ENCODE measurements around the gene AQP9.

AQP9 gene

GRCh38 chr15:58141894-58142293 lies 3.7 kb downstream of the AQP9 start:
- no peak for DNase-seq (ENCODE audit: low spot score)

- DNase-seq (ENCODE audit: low spot score) = no peak
These were observed 4.8 kb downstream of the AQP9 start for GRCh38 chr15:58142827-58143461.

GRCh38 chr15:58145606-58146005 lies 7.4 kb downstream of the AQP9 start:
- no peak for DNase-seq (ENCODE audit: low spot score)

GRCh38 chr15:58146211-58146610 lies 8.0 kb downstream of the AQP9 start:
- DNase-seq (ENCODE audit: low spot score) = no peak

- peak; percentile 35 for DNase-seq (ENCODE audit: low spot score)
These were observed 8.6 kb downstream of the AQP9 start for GRCh38 chr15:58146749-58147148.

- no peak for DNase-seq (ENCODE audit: low spot score)
These were observed 9.0 kb downstream of the AQP9 start for GRCh38 chr15:58147171-58147611.

- DNase-seq (ENCODE audit: low spot score) = no peak
These were observed 9.9 kb downstream of the AQP9 start for GRCh38 chr15:58148120-58148519.

- DNase-seq (ENCODE audit: low spot score) = no peak
These were observed 10.7 kb downstream of the AQP9 start for GRCh38 chr15:58148633-58149445.

GRCh38 chr15:58154769-58155168 lies 16.6 kb downstream of the AQP9 start:
- DNase-seq (ENCODE audit: low spot score) = no peak

GRCh38 chr15:58159827-58160386 lies 21.7 kb downstream of the AQP9 start:
- DNase-seq (ENCODE audit: low spot score) = no peak

- DNase-seq (ENCODE audit: low spot score) = no peak
These were observed 23.3 kb downstream of the AQP9 start for GRCh38 chr15:58161436-58161930.

- DNase-seq (ENCODE audit: low spot score) = no peak
These were observed 25.8 kb downstream of the AQP9 start for GRCh38 chr15:58163985-58164384.

- DNase-seq (ENCODE audit: low spot score) = no peak
These were observed 26.7 kb downstream of the AQP9 start for GRCh38 chr15:58164926-58165325.

GRCh38 chr15:58165661-58166060 lies 27.5 kb downstream of the AQP9 start:
- no peak for DNase-seq (ENCODE audit: low spot score)

- DNase-seq (ENCODE audit: low spot score) = no peak
These were observed 29.0 kb downstream of the AQP9 start for GRCh38 chr15:58167095-58167691.

GRCh38 chr15:58169934-58170333 lies 31.8 kb downstream of the AQP9 start:
- DNase-seq (ENCODE audit: low spot score) = no peak

GRCh38 chr15:58171476-58172061 lies 33.4 kb downstream of the AQP9 start:
- DNase-seq (ENCODE audit: low spot score) = no peak

- no peak for DNase-seq (ENCODE audit: low spot score)
These were observed 36.5 kb downstream of the AQP9 start for GRCh38 chr15:58174709-58175108.

GRCh38 chr15:58175955-58176354 lies 37.8 kb downstream of the AQP9 start:
- no peak for DNase-seq (ENCODE audit: low spot score)

- DNase-seq (ENCODE audit: low spot score) = no peak
These were observed 40.5 kb downstream of the AQP9 start for GRCh38 chr15:58178668-58179067.

- DNase-seq (ENCODE audit: low spot score) = no peak
These were observed 41.0 kb downstream of the AQP9 start for GRCh38 chr15:58179206-58179605.

- peak; percentile 19 for DNase-seq (ENCODE audit: low spot score)
These were observed 41.7 kb downstream of the AQP9 start for GRCh38 chr15:58179741-58180381.
